Lower lobe of right lung (tissue), 2 donors: ENCODE measurements around the gene DAZL. TPM values are rescaled to one million over a fixed set of nuclear protein-coding genes. Genes with fewer than 3 reads are reported as not detected.

ENCODE experiments used
- ATAC-seq, 2 donors: fragments of 200-7000 bp; cut with Tn5 transposase; one replicate each; pipeline ENCODE4 v1.9.1; 2020 to 2022; ENCODE audit warnings: mild to moderate bottlenecking in 2 of 2, moderate library complexity in 2 of 2
- DNase-seq: peaks from one replicate; pipeline ENCODE4 v3.0.0-alpha.2; 2020
- H3K27ac ChIP-seq: fragments of 200-600 bp; one replicate; pipeline ENCODE4 v1.8.0; 2022
- H3K27me3 ChIP-seq: fragments of 200-600 bp; one replicate; pipeline ENCODE4 v1.8.0; 2022; ENCODE audit warnings: low read depth
- H3K36me3 ChIP-seq: fragments of 200-600 bp; one replicate; pipeline ENCODE4 v1.8.0; 2022; ENCODE audit warnings: mild to moderate bottlenecking
- H3K4me1 ChIP-seq: fragments of 200-600 bp; one replicate; pipeline ENCODE4 v1.8.0; 2022
- H3K4me3 ChIP-seq: fragments of 200-600 bp; one replicate; pipeline ENCODE4 v1.8.0; 2022; ENCODE audit warnings: mild to moderate bottlenecking
- H3K9me3 ChIP-seq: fragments of 200-600 bp; one replicate; pipeline ENCODE4 v1.8.0; 2022
- CTCF ChIP-seq: fragments of 200-600 bp; IDR thresholded peaks from one replicate; pipeline ENCODE4 v1.8.0; 2022; ENCODE audit warnings: antibody characterized with exemption, mild to moderate bottlenecking
- intact Hi-C: fragments of 100-400 bp; cut with DNase I; formaldehyde crosslinking; loops from one replicate; pipeline ENCODE4 v1.11.0; 2022
- total RNA-seq: library from RNA; stranded (reverse); fragmentation: NEBNext Ultra II Directional; extraction: Animal tissue kit (Norgen Biotek cat#: 25700); gene quantifications from one replicate; pipeline ENCODE4 v1.2.1, GENCODE V29; 2021
- donor health status: DM: no; HTN: yes; CAD: no; lungs with severe emphysema.

The DAZL gene
- total RNA-seq, 1 donor from 2014 or later, result not detected

- DNase-seq (no peak), ATAC-seq (no peak)
- Histone ChIP-seq H3K36me3 (no peaks in the 10 kb centered on the region), H3K9me3 (no peaks in the 10 kb centered on the region), H3K4me3 (no peak overlapping the region), H3K27me3 (no peaks in the 10 kb centered on the region), H3K4me1 (peaks cover 3% of the 10 kb centered on the region), H3K27ac (no peak overlapping the region)
- intact Hi-C loops, result loop anchor here (5.0 to 10.0 kb wide), 2 partner anchors 630 to 808 kb away; no protein-coding TSS in a partner anchor
- no peak for TF ChIP-seq CTCF
These were observed 790 bp downstream of the DAZL start for GRCh38 chr3:16604433-16604832.

- DNase-seq, result no peak
- no peak for TF ChIP-seq CTCF
- Histone ChIP-seq H3K9me3 (no peaks in the 10 kb centered on the region), H3K4me1 (peaks cover 3% of the 10 kb centered on the region), H3K27ac (no peak overlapping the region), H3K4me3 (no peak overlapping the region), H3K36me3 (no peaks in the 10 kb centered on the region), H3K27me3 (no peaks in the 10 kb centered on the region)
- ATAC-seq, result no peak
- intact Hi-C loops, result loop anchor here (5.0 to 10.0 kb wide), 2 partner anchors 633 to 811 kb away; no protein-coding TSS in a partner anchor
These were observed 3.7 kb downstream of the DAZL start for GRCh38 chr3:16601537-16602005.

- TF ChIP-seq CTCF, result peak; percentile 83
- ATAC-seq (peak; percentile 70 to 75), DNase-seq (peak; percentile 84)
- Histone ChIP-seq H3K27me3 (no peaks in the 10 kb centered on the region), H3K4me3 (no peak overlapping the region), H3K36me3 (no peaks in the 10 kb centered on the region), H3K4me1 (peaks cover 3% of the 10 kb centered on the region), H3K9me3 (no peaks in the 10 kb centered on the region), H3K27ac (no peak overlapping the region)
- intact Hi-C loops, result loop anchor here (5.0 to 10.0 kb wide), 2 partner anchors 634 to 811 kb away; no protein-coding TSS in a partner anchor
These were observed 4.3 kb downstream of the DAZL start for GRCh38 chr3:16600780-16601536.

GRCh38 chr3:16599694-16600093 is 5.5 kb downstream of the DAZL start:
- H3K4me3 ChIP-seq, result no peak overlapping the region
- H3K27me3 ChIP-seq, result no peaks in the 10 kb centered on the region
- ATAC-seq (no peak), DNase-seq (no peak)
- no peak for TF ChIP-seq CTCF
- H3K27ac ChIP-seq, result no peak overlapping the region
- intact Hi-C loops, result loop anchor here (5.0 to 10.0 kb wide), 2 partner anchors 635 to 813 kb away; no protein-coding TSS in a partner anchor
- H3K9me3 ChIP-seq, result no peaks in the 10 kb centered on the region
- no peaks in the 10 kb centered on the region for H3K36me3 ChIP-seq
- H3K4me1 ChIP-seq, result peaks cover 3% of the 10 kb centered on the region

- no peak overlapping the region for H3K4me3 ChIP-seq
- intact Hi-C loops, result no loop called here
These were observed 8.7 kb downstream of the DAZL start for GRCh38 chr3:16596352-16597032.

More at GRCh38 chr3:16596352-16597032, 8.7 kb downstream of the DAZL start:
- Histone ChIP-seq H3K36me3 (no peaks in the 10 kb centered on the region), H3K27ac (no peak overlapping the region), H3K27me3 (no peaks in the 10 kb centered on the region), H3K4me1 (peaks cover 2% of the 10 kb centered on the region), H3K9me3 (no peaks in the 10 kb centered on the region)
- ATAC-seq (no peak), DNase-seq (no peak)
- no peak for TF ChIP-seq CTCF
